GF-D8 (cell line): ENCODE results near the gene GRIA4.

Experiments used
- DNase-seq: peaks from one replicate; lab custom pipeline; 2025; lab: John Stamatoyannopoulos, UW

The GRIA4 gene

DNA sequence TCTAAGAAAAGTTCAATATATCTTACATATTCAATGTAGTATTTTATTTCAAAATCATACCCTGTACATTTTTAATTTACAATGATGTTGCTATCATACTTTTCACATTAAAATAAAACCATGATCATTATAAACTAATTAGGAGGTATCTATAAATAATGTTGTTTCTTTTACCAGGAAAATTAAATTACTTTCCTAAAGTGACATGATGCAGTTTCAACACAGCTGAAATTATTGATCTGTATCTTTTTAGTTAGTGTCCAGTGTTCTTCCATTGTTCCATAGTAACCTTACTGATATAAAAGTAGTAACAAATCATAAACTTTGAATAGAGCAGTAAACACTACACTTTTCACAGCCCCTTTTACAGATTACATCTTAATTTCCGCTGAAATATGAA lies 29.7 kb downstream of the GRIA4 start:
- no peak for DNase-seq

DNA sequence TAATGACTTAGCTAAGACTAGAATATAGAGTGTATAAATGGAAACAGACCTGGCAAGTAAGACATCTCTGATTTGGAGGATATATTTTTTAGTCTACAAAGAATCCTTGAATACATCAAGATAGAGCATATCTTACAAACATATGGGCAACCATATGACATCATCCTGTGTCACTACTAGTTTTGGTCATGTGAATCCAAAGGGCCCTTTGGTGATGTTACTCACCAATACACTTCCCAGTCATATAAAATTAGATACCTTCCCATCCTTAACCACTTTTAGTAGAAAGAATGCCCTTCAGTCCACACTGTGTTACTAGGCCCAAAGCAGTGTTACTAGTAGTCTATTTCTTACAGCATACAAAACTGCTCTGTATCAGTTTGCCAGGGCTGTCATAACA lies 31.6 kb downstream of the GRIA4 start:
- no peak for DNase-seq

DNA sequence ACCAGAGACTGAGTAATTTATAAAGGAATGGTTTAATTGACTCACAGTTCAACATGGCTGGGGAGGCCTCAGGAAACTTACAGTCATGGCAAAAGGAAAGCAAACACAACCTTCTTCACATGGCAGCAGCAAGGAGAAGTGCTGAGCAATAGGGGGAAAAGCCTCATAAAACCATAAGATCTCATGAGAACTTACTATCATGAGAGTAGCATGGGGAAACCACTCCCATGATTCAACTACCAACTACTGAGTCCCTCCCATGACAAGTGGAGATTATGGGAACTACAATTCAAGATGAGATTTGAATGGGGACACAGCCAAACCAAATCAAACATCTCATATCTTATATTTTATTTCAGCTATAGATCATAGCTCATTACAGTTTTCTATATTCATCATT lies 33.0 kb downstream of the GRIA4 start:
- DNase-seq: no peak

DNA sequence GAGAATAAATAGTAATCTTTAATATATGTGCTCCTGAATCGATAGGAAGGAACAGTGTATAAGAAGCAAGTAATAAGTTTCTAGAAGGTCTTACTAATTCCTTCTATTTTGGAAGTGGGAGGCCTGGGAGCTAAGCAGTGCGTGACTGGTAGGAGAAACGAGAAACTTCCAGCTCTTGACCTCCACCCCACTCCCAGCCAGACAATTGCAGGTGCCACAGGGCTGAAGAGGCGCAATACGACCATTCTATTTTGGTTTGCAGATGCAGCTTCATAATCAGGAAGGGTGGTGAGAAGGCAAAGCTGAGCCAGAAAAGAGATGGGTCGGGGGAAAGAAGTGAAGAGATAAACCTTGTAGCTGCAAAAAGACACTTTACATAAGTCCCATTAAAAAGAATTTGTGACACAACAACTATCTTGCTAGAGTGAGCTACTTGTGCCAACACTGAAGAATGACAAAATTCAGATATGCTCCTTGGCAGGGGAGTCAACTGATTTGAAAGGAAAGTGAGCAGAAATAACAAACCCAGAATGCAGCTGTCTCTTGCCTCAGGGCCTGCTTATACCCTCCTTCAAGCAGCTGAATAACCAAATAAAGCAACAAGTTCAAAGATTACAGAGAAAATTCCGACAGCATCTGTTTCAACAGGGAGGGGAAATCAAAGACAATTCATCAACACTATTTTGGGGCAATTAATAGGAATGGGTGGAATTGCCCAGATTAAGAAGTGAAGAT lies 35.1 kb downstream of the GRIA4 start:
- DNase-seq: no peak

DNA sequence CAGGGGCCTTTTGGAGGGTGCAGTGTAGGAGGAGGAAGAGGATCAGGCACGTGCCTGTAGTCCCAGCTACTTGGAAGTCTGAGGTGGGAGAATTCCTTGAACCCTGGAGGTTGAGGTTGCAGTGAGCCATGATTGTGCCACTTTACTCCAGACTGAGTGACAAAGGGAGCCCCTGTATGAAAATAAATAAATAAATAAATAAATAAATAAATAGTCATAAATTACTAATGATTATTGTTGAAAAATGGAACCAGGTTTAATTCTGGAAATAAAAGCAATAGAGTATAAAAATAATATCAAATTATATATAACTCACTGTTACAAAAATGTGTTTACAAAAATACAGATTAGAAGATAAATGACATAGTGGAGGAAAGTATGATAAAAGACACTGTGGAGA lies 37.9 kb downstream of the GRIA4 start:
- DNase-seq: no peak

DNA sequence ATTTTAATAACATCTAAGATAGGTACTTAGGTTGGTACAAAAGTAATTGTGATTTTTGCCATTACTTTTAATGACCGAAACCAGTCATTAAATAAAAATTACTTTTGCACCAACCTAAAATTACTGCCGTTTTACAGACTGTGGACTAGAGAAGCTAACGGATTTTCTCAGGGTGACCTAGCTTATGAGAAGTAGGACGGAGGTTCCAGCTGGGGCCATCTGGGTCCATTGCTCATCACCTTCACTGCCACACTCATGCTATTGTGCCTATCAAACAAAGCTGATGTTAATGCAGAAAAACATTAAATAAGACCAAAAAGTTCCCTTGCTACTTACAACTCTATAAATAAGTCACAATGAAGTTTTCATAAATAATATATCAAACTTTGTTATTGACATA lies 38.9 kb downstream of the GRIA4 start:
- DNase-seq: no peak

DNA sequence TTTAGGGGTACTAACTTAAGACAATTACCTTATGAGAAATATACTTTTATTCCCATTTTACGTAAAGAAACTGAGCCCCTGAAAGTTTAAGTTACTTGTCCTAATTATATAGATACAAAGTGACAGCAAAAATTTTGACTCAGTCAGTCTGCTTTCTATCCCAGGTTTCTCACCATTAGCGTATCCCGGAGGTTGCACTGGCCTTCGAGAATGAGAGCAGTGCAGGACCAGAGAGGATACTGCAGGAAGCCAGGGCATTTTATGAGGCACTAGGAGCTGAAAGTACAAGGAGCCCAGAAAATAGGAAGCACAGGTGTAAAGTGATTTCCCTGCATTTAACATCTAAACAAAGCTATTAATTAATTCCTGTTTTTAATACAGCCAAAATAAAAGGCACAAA lies 55.4 kb downstream of the GRIA4 start:
- no peak for DNase-seq

DNA sequence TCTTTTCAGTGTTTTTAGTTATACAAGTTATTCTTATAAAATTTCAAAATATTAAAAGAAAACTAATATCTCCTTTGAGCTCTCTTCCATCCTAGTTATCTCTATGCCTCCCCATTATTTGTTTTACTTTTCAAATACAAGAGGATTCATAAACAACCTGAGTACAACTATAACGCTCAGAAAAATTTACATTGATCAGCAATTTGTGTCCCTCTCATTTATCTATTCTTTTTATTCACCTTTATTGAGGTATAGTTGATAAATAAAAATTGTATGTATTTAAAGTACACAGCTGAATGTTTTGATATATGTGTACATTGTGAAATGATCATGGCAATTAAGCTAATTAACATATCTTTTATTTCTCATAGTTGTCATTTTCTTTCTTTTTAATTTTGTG lies 57.6 kb downstream of the GRIA4 start:
- DNase-seq: no peak

DNA sequence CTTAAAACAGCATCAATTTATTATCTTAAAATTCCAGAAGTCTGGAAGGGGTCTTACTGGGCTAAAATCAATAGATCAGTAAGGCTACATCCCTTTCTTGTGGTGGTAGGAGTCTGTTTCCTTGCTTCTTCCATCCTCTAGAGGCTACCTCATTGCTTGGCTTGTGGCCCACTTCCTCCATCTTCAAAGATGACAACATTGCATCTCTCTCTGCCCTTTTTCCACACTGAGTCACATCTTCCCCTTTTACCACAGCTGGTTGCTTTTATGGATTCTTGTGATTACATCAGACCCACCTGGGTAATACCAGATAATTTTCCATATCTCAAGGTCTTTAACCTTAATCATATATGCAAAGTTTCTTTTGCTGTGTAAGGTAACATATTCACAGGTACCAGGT lies 60.9 kb downstream of the GRIA4 start:
- no peak for DNase-seq

DNA sequence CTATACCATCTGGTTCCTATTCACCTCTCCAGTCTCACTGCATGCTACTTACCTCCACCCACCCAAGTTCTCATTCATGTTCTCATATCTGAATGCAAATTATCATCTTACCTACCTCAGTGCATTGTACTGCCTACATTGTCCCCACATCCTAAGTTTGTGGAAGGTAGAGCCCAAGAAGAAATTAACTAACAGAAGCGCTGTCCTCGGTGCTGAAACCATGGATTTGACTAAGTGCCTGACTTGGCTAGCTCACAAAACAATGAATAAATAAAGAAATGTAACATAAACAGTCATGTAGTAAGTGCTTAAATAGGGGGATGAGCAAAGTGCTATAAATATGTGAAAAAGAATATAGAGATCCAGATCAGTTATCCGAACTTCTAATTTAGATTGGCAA lies 63.2 kb downstream of the GRIA4 start:
- no peak for DNase-seq

DNA sequence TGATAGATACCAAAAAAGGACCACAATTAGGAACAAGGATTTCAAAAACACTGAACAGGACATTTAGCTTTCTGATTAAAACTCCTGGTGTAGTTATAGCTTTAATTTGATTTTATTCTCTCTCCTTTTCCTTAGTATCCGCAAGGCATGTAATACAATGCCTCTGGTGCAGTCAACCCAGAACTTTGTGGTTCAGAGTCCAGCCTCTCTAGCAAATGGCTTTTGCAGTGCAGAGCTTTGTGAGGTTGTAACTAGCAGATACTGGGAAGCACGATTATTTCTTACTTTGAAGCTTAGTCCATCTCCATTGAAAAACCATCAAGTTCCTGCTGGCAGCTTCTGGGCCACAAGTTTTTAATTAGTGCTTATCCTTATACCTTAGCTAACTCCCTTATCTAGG lies 79.8 kb downstream of the GRIA4 start:
- no peak for DNase-seq

DNA sequence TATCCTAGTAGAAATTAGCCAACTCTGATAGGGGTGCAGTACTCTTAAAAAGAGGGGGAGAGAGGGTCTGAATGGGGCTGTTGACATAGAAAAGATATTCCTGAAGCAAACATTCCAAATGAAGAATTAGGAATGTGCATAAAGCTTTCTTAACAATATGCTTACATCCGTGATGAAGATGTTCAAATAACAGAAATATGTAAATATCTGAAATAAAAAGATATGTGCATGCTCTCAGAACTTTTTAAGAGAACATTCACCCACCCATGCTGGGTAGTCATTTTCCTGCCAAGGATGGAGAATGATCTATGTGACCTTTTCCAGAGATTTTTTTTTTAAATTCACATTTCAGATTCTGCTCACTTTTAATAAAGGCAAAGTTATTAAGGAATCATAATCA lies 80.6 kb downstream of the GRIA4 start:
- no peak for DNase-seq

DNA sequence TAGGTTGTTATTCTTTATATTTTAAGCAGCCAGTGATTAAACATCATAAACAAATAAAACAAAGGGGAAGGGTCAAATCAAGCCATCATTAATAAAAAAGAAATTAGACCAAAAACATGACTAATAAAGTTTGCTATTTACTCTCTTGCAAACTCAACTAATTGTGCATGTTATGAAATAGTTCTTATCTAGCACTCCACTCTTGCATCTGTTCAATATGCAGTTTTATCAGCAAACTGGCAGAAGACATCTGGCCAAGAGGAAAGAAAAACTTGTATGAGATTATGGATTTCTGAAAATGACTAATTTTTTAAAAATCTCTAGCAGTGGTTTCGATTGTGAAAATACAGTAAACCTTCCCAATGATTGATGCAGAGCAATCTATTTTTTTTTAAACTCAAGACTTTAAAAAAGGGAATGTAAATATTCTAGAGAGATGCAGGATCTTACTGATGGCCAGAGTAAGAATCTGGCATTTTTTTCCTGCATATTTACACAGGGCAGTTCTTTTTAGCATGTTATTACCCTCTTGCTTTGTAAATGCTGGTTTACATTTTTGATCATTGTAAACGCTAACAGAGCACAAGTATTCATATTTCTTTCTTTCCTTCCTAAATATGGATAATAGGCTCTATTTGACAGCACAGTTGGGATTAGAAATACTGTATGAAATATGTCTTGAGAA lies 83.3 kb downstream of the GRIA4 start:
- no peak for DNase-seq

DNA sequence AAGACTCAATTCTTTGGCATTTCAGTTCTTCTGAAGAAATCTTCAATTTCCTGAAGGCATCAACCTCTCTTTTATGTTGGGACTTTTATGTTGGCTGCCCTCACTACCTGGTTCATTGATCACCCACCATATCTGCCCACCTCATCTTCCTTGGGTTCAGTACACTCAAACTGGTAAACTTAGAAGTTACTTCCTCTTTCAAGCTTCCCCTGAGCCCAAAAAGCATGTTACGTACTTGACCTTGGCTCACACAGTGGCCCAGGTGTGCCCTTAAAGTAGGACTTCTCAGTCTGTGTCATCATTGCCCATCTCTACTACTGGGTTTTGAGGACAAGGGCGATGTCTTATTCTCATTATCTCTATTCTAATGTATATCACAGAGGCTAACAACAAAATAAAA lies 86.1 kb downstream of the GRIA4 start:
- no peak for DNase-seq

DNA sequence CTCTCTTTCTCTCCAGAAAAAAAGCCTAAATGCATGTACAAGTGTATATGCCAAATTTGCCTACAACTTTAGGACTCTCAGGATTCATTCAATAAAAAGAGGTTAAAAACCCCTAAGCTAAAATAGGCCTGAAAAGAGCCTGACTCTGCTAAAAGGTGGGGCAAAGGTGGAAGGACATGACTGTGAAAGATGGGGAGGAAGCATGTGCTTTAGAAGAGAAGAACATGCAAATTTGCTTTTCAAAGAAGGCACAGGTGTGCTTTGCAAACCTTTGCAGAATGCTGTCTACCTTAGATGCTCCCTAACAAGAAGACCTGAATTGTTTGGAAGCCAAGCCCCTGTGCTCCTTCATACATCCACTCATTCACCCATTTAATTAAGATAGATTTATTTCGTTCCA lies 87.4 kb downstream of the GRIA4 start:
- DNase-seq: no peak

DNA sequence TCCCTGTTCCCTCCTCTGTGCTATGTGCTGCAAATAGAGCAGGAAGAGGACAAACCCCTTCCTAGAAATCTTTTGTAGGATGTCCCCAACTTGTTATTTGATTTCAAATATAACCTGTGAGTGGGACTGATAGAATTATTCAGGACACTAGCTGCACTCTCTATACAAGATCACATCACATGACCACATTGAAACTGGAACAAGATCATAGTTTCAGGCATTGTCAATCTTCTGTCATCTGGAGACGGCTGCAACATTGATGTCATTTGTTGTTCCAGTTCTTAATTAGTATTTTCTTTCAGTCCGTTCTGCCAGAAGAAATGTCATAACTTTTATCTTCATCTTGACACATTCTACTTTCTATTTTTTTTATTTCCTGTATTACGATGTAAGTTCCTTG lies 89.3 kb downstream of the GRIA4 start:
- DNase-seq: no peak

DNA sequence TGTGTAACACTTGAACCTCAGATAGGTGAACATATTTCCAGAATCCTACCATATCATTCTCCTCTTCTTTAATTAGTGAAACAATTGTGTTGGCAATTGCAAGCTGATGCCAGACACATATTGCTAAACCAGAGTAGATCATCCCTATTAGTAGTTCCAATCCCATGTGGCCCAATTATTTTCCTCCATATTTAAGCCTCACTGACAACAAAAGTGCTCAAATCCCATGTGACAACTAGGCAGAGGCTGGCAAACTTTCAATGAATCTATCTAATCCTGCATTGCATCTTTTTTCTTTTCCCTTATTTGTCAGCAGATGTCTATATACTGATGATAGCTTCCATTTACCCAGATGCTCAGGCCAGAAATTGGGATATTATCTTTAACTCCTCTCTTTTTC lies 90.4 kb downstream of the GRIA4 start:
- DNase-seq: no peak

DNA sequence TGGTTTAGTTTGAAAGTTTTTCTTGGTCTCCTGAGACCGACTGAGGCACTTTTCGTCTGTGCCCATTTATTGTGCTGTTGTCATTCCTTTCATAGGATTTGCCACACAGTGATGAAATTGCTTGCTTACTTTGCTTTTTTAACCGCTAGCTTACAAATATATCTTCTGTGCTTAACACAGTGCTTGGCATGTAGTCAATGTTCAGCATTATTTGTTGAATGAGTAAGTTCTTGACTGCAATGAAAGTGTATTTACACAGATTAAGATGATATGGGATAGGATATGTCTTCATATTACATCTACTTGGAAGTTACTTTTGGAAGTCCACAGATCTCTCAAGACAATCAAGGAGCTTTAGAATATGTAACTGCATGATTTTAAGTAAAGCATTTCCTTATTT lies 91.2 kb downstream of the GRIA4 start:
- no peak for DNase-seq

DNA sequence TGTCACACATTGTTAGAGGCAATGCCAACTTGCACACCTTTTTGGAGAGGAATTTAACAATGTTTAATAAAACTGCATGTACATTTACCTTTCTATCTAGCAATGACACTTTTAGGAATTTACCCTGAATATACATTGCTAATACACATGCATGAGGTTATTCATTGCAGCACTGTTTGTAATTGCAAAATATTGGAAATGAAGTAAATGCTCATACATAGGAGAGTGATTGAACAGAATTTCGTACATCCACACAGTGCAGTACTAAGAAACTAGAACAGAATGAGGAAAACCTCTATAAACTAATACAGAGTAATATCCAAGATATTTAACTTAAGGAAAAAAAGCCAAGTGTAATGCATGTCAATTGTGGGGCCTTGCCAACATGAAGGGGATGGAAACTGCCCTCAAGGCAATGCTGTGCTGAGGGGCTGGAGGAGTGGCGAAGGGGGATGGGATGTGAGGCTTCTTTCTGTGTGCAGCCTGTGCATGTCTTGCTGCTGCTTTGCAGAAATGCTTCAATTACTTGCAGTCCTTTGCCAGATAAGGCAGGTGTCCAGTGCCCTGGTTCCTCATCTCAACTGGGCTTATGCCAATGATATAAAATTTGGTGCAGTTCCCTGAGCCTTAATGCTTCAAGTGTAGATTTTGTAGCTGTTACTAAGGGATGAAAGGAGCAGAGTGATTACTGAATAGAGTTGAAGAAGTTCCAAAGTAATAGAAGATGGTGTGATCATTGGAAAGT lies 96.1 kb downstream of the GRIA4 start:
- DNase-seq: no peak

DNA sequence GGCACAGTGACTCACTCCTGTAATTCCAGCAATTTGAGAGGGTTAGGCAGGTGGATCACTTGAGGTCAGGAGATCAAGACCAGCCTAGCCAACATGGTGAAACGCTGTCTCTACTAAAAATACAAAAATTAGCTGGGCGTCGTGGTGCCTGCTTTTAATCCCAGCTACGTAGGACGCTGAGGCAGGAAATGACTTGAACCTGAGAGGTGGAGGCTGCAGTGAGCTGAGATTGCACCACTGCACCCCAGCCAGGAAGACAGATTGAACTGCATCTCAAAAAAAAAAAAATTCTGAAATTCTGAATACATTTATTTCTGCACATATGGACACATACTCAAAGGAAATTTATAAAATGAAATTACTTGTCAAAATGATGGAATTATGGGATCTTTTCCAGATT lies 103.2 kb downstream of the GRIA4 start:
- DNase-seq: no peak

DNA sequence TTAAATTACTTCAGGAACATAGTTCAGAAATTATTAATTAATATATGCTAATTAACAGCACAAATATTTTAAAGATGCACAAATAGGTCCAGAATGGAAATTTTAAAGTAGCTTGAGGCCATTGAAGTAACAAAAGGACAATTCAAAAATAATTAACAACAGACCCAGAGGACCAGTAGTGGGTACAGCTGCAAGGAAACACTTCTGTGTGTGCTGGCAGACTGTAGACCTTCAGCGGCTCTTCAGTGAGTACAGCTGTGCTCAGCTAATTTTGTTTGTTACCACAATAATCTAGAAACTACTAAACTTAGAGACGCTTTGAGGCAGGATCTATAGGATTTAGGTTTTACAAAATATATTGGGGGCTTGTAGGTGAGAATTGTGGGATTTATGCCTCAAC lies 103.8 kb downstream of the GRIA4 start:
- DNase-seq: no peak

DNA sequence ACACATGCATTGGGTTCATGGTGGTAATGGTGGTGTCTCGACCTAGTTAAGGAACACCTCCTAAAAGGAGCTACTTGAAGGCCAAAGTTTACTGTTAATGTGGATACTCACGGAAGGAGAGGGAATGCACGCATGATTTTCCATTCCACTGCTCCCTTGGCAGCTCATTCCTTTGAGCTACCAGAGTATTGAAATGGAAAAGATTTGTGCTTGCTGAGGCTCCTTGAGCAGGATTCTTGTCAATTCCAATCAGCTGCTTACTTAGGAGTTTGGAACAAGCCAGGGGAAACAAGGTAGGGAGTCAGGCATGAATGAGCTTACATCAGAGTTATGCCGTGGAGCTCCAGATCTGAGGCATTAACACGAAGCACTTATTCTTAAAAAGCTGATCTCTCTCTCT lies 108.8 kb downstream of the GRIA4 start:
- no peak for DNase-seq

DNA sequence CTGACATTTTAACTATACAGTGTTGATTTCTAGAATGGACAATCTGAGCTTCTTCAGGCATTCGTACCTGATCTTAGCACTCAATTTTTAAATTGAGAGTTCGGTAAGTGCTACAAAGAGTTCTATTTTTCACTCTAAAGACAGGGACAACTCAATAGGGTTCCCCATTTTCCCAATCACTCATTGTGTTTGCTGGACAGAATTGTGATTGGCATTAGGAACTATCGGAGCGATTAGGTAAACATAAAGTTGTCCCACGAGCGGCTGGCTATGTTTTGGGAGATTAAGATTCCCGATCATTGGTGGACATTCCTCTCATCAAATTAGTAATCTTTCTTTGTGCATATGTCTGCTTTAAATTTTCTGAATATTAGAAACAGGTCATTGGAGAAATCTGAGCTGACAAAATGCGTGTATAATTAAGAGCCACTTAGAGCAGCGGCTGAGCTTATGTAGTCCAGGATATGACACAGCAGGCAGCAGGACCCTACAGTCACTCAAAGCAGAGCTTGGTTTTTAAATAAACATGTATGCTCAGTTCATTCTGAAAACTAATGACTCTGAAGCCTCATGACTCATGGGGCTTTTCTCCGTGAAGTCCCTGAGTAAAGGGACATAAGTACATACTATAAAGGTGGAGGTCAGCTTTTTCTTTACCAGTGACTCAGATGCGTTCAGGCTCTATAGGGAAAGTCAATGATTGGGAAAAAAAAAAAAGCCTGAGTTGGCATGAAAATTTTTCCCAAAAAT lies 109.4 kb downstream of the GRIA4 start:
- DNase-seq: no peak
